ENCODE measurements around the gene PNMA1.

GRCh38 chr14:73720636-73721035 is 6.5 kb upstream of the PNMA1 start:
- no peak for TF ChIP-seq CTCF (IDR thresholded peaks at IDR 0.05)
- TF ChIP-seq POLR2A (IDR thresholded peaks at IDR 0.05), result no peak
